Activated T-cell treated with anti-CD3 and anti-CD28 coated beads for 4 hours (primary cell): ENCODE data around the gene DEGS2.

Experiments used
- DNase-seq: peaks from one replicate; pipeline ENCODE4 v3.0.0-alpha.2; 2020

The DEGS2 gene

DNA sequence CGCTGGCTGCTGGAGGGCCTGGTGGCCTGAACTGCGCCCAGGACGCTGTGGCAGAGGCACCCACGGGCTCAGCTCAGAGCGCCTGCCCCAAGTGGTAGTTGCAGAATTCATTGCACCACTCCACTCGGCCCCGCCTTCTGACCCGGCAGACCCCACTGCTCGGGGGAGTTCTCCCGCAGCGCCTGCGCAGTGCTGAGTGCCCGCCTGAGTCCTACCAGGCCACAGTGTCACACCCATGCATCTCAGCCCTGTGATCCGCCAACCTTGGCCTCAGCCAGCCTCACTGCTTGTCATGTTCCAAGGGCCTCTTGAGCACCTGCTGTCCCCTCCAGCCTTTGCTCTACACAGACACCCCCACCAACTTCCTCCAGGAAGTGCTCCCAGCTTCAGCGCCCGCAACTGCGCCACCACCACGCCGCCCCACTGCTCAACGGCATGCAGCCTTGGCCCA, 12.2 kb downstream of the DEGS2 start:
- DNase-seq, result peak; percentile 10

DNA sequence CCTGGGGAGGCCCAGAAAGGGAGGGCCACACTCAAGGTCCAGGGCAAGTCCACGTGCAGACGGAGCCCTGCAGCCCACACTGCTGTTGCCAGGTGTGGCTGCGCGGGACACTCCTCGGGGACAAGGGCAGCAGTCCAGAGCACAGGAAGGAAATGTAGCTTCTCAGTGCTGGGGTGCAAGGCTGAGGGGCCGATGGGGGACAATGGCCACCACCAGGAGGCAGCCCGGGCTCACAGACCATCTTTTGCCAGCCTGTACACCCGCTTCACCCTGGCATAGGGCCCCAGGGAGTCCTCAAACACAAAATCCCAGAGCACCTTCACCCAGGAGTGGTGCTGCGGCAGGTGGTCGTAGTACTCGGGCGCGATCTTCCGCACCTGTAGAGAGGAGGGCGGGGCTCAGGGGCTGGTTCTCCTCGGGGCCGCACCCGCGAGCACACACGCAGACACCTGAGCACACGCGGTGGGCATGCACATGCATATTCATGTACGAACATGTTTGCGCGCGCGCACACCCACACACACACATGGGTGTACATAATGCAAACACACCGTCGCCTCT, 12.8 kb downstream of the DEGS2 start:
- no peak for DNase-seq

- no peak for DNase-seq
Observed at GRCh38 chr14:100145682-100146464, 13.6 kb downstream of the DEGS2 start.

- no peak for DNase-seq
Observed at GRCh38 chr14:100144996-100145646, 14.3 kb downstream of the DEGS2 start.

GRCh38 chr14:100144645-100144995, 14.8 kb downstream of the DEGS2 start:
- no peak for DNase-seq

GRCh38 chr14:100143934-100144333, 15.5 kb downstream of the DEGS2 start:
- DNase-seq, result no peak

GRCh38 chr14:100143523-100143922, 15.9 kb downstream of the DEGS2 start:
- no peak for DNase-seq

DNA sequence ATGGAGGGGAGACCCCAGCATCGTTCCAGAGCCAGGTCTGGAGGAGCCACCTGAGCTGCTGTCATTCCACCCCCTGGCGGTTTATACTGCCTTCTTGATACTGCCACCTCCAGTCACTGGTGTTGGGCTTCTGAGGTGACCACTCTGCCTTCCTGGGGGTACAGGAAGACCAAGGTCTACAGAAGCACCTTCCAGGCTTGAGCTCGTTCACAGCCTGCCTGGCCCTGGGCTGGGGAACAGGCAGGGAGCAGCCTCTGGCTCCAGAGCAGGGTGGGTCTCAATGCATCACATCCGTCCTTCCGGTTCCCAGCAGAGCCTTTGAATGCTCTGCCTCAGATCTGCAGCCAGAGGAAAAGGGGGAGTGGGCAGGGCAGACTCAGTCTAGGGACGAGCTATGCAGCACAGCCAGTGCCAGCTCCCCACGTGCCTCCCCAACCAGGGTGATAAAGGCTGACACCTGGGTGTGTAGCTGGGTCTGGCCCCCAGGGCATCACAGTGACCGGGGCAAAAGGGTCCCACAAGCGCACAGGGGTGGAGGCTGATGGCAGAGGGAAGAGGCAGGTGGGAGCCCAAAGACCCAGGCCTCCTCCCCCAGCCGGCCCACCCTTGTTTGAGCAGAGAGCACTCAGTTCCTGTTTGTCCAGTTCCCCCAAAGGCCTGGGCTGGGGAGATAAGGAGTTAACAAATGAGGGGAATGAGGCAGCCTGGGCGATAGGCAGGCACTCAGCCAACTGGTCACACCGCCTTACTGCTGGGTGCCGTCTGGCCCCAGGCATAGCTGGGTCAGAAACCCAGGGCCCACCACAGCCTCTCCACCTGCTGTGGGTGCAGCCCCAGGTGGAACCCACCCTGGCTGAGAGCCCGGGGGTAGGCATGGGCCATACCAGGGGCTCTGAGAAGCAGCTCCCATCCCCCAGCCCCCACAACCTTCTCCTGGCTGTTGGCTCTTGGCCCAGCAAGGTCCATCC, 17.1 kb downstream of the DEGS2 start:
- DNase-seq, result no peak

GRCh38 chr14:100141098-100141497, 18.3 kb downstream of the DEGS2 start:
- no peak for DNase-seq

GRCh38 chr14:100140452-100141078, 18.9 kb downstream of the DEGS2 start:
- no peak for DNase-seq

DNA sequence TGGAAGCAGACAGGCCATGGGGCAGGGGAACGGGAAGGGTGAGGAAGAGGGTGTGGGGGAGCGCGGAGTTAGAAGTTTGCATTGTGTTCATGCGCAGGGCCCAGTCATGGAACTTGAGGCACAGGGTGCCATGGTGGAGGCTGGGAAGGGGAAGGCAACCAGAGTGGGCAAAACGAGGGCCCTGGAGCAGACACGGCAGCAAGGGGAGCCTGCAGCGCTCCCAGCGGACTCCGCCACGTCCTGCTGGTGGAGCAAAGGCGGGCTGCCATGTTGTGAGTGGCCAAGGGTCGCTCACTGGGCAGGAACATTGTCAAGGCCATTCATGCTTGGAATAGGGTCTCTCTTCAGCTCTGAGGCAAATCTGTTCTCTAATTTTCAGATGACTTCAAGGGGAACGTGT, 20.5 kb downstream of the DEGS2 start:
- no peak for DNase-seq

- no peak for DNase-seq
Observed at GRCh38 chr14:100138082-100138787, 21.2 kb downstream of the DEGS2 start.

DNA sequence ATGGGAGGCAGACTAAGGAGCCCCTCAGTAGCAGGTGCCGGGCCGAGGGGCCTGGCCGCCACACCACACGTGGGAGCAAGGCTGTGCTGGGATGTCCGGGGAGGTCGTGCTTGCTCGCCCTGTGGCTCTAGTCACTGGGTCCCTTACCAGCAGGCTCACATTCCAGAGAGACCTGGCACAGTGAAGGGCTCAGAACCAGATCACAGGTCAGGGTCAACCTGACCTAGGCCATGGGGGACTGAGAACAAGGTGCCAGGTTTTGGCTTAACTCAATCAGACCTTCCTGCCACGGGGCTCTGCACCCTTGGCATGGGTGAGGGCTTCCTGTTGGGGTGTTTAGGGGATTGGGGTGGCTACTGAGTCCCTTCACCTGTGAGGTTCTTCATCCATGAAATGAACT, 22.3 kb downstream of the DEGS2 start:
- DNase-seq, result no peak

DNA sequence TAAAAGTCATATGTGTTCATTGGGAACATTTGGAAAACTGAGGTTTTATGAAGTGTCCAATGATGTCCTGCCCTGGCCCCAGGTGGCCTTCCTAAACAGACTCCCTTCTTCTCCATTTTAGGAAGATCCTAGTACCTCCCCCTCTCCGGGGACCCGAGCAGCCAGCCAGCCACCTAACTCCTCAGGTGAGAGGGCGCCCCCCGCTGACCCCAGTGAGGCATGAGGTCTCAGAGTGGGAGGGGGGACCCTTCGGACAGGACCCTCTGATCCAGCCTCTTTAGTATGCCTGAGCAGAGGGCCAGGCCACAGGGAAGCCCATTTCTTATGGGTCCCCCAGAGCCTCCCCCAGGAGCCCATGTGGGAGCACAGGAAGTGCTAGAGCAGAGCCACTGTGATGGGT, 23.7 kb downstream of the DEGS2 start:
- DNase-seq, result no peak

DNA sequence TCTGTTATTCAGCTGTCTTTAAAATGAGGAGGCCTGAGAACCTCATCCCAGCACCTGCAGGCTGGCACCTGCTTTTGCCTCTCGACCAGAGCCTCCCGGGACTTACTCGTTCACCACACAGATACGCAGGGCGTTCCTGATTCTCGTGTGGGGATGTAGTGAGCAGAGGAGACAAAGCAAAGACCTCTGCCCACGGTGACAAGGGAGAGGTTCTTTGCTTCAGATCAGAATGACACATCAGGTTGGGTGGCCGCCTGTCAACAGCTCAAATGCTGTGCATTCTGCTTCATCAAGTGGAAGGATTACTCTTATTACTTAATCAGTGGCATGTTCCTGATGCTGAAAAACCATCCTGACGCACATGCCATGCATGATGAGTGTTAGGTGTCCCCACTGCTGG, 24.4 kb downstream of the DEGS2 start:
- no peak for DNase-seq

GRCh38 chr14:100134586-100134985, 24.9 kb downstream of the DEGS2 start:
- no peak for DNase-seq

- no peak for DNase-seq
Observed at GRCh38 chr14:100132903-100133510, 26.4 kb downstream of the DEGS2 start.

DNA sequence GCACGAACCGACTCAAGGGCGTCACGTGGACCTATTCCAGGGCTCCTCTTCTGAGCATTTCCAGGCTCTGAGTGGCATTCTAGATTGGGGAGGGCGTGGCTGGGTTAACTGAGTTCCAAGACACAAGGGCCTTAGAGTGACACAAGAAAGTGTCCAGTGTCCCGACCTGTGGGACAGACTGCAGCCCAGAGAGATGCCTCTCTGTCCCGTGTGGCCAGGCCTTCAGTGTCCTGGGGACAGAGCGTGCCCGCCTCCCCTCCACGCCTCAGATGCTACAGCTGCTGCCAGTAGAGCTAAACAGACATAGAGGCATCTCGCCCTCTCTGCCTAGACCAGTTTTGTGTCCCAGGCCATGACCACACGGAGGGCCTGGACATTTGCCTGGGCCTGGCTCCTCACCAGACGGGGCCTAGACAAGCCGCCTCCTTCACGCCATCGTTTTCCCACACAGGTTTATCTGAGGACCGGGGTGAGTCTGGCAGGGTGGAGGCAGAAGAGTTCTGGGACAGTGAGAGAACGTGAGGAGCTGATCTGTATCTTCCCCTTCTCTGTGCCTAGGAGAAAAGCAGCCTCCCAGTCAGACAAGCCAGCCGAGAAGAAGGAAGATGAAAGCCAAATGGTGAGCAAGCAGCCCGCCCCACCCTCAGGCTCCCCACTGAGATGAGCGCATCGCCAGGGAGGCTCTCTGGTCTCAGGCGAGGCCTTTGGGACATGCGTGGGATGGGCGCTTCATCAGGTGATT, 27.1 kb downstream of the DEGS2 start:
- no peak for DNase-seq

- DNase-seq, result no peak
Observed at GRCh38 chr14:100131181-100131580, 28.3 kb downstream of the DEGS2 start.

DNA sequence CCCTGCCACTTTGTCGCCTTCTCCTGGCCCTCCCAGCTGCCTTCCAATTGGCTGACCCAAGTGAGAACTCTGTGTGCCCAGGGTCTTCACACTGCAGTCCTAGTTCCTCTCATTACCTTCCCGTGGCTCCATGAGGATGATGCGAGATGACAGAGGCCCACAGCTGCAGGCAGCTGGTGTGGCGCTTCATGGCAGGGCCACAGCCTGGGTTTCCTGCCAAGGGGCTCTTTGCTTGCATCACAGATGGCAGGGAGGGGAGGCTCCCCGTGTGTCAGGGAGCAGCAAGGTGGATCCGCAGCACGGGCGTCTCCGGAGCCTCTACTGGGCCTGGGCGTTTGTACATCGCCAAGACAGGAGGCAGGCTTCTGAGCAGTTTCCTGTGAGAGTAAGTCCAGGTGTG, 28.9 kb downstream of the DEGS2 start:
- no peak for DNase-seq

GRCh38 chr14:100129161-100129589, 30.3 kb downstream of the DEGS2 start:
- no peak for DNase-seq
